Osteocyte (in vitro differentiated cells): ENCODE data around the gene PKHD1. TPM values are rescaled to one million over a fixed set of nuclear protein-coding genes. Genes with fewer than 3 reads are reported as not detected.

ENCODE experiments used
- DNase-seq: peaks from one replicate; pipeline ENCODE4 v3.0.0; 2021; ENCODE audit warnings: mixed read lengths; ENCODE audit not compliant: unreplicated experiment; ENCODE audit errors: extremely low spot score
- H3K27ac Mint-ChIP-seq: one replicate; pipeline ENCODE4 v1.8.0; 2021; ENCODE audit warnings: mild to moderate bottlenecking, mixed read lengths; ENCODE audit not compliant: unreplicated experiment
- H3K27me3 Mint-ChIP-seq: one replicate; pipeline ENCODE4 v1.8.0; 2021; ENCODE audit warnings: mixed read lengths; ENCODE audit not compliant: unreplicated experiment
- H3K36me3 Mint-ChIP-seq: one replicate; pipeline ENCODE4 v1.8.0; 2021; ENCODE audit warnings: mixed read lengths; ENCODE audit not compliant: unreplicated experiment
- H3K4me1 Mint-ChIP-seq: one replicate; pipeline ENCODE4 v1.8.0; 2021; ENCODE audit warnings: mixed read lengths; ENCODE audit not compliant: unreplicated experiment
- H3K4me3 Mint-ChIP-seq: one replicate; pipeline ENCODE4 v1.8.0; 2021; ENCODE audit warnings: mild to moderate bottlenecking, moderate library complexity, mixed read lengths; ENCODE audit not compliant: unreplicated experiment
- H3K9me3 Mint-ChIP-seq: one replicate; pipeline ENCODE4 v1.8.0; 2021; ENCODE audit warnings: mixed read lengths; ENCODE audit not compliant: unreplicated experiment
- total RNA-seq: library from RNA; stranded (reverse); gene quantifications from 2 replicates; pipeline ENCODE4 v1.2.1, GENCODE V29; 2021
- TF ChIP-seq, protein P1 (sequence below): fragments of 200-600 bp; sonication (generic); IDR thresholded peaks from 2 replicates; pipeline ENCODE4 v1.5.0; 2021; ENCODE audit warnings: antibody characterized with exemption, mild to moderate bottlenecking, moderate library complexity

Gene PKHD1
- total RNA-seq, 1 donor from 2014 or later, result not detected

DNA sequence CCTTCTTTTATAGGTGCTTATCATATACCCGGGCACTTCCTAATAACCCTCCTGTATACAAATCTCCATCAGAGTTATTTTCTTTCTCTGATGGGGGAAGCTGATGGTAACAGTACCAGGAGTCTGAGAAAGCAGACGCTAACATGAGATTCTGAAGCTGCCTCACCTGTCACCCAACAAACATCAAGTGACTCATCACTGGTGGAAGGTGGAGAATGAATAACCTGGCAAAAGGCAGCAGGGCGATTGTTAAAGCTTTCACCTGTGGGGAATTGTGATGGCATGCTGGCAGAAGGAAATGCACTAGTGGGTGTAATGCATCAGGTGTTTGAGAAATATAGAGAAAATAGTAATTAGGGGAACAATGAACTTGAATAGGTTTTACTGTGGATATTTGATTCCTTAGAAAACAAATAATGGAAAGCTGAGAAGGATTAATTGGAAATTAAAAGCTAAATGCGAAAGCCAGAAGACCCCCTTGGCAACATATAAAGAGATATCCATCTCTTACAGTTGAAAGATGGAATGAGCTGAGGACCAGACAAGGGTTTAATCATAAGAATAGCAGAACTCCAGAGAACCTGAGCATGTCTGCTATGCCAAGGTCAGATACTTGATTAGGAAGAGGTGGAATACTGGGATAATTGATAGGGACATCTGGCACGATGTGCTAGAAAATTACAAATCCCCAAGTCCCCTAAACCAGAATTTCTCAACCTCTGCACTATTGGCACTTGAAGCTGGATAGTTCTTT is 517.1 kb downstream of the PKHD1 start:
- no peak for DNase-seq
- TF ChIP-seq, protein P1, sequence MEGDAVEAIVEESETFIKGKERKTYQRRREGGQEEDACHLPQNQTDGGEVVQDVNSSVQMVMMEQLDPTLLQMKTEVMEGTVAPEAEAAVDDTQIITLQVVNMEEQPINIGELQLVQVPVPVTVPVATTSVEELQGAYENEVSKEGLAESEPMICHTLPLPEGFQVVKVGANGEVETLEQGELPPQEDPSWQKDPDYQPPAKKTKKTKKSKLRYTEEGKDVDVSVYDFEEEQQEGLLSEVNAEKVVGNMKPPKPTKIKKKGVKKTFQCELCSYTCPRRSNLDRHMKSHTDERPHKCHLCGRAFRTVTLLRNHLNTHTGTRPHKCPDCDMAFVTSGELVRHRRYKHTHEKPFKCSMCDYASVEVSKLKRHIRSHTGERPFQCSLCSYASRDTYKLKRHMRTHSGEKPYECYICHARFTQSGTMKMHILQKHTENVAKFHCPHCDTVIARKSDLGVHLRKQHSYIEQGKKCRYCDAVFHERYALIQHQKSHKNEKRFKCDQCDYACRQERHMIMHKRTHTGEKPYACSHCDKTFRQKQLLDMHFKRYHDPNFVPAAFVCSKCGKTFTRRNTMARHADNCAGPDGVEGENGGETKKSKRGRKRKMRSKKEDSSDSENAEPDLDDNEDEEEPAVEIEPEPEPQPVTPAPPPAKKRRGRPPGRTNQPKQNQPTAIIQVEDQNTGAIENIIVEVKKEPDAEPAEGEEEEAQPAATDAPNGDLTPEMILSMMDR, result no peak
- H3K9me3 Mint-ChIP-seq, result no peaks in the 10 kb centered on the region
- peaks cover 11% of the 10 kb centered on the region for H3K27me3 Mint-ChIP-seq
- no peaks in the 10 kb centered on the region for H3K4me1 Mint-ChIP-seq
- H3K27ac Mint-ChIP-seq, result no peak overlapping the region
- no peaks in the 10 kb centered on the region for H3K36me3 Mint-ChIP-seq
- no peak overlapping the region for H3K4me3 Mint-ChIP-seq

DNA sequence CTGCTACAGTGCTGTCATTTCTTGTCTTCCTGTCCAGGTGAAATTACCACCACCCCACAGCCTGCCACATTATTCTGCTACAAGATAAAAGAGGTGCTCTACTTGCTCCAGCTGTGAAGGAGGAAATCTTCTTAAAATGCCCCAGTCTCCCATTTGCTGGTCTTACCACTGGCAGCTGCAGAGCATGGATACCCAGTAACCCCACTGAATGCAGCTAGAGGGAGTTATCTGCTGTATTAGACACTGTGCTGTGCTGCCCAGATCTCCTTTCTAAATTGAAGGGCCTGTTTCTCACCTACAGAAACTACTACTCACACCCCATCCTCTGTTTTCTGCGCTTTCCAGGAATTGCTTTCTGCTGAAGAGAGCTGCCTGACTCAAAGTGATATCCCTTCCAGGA is 517.8 kb downstream of the PKHD1 start:
- DNase-seq, result no peak
- no peaks in the 10 kb centered on the region for H3K36me3 Mint-ChIP-seq
- TF ChIP-seq, protein P1, result peak; percentile 22
- peaks cover 11% of the 10 kb centered on the region for H3K27me3 Mint-ChIP-seq
- no peak overlapping the region for H3K4me3 Mint-ChIP-seq
- no peaks in the 10 kb centered on the region for H3K4me1 Mint-ChIP-seq
- no peaks in the 10 kb centered on the region for H3K9me3 Mint-ChIP-seq
- no peak overlapping the region for H3K27ac Mint-ChIP-seq

DNA sequence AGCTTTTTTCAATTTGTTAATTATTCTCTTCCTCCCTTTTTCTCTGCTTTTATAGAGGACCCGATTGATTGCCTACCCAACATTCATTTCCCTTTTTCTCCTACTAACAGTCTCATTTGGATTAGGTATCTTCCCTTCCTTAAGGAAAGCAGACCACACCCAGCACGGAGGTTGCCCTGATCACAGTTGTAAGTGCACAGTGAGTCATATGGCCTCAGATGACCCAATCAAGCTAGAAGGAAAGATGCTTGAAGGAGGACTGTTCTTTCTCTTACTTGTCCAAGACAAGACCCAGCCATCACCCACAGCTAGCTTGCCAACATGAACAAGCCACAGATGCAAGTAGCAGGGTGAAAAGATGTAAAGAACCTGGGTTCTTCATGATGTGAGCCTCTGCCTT is 518.6 kb downstream of the PKHD1 start:
- no peaks in the 10 kb centered on the region for H3K9me3 Mint-ChIP-seq
- H3K27me3 Mint-ChIP-seq, result peaks cover 10% of the 10 kb centered on the region
- TF ChIP-seq, protein P1, result no peak
- DNase-seq, result no peak
- no peaks in the 10 kb centered on the region for H3K36me3 Mint-ChIP-seq
- no peak overlapping the region for H3K27ac Mint-ChIP-seq
- no peak overlapping the region for H3K4me3 Mint-ChIP-seq
- no peaks in the 10 kb centered on the region for H3K4me1 Mint-ChIP-seq

DNA sequence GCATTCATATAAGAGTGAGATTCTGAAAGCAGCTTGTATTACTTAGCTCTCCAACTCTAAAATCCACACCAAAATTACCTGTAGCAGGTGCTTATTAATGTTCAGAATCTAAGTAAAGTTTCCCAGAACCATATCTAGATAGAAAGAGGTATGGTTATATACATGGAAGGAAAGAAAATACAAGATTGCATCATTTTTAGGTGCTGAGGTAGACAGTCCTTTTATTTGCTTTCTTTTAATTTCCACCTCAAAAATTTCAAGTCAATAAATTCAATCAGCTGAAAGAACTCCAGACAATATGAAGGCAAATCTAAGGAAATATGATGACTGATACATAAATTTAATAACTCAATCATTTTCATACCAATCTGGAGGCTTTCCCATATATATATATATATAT is 521.9 kb downstream of the PKHD1 start:
- Mint-ChIP-seq H3K4me3 (no peak overlapping the region), H3K9me3 (no peaks in the 10 kb centered on the region), H3K36me3 (no peaks in the 10 kb centered on the region), H3K27me3 (peaks cover 22% of the 10 kb centered on the region), H3K27ac (no peak overlapping the region), H3K4me1 (no peaks in the 10 kb centered on the region)
- TF ChIP-seq, protein P1, result no peak
- DNase-seq, result no peak

Other genes with a start within 250 kb of the PKHD1 start
- not detected in 2 replicates for gene IL17A, start 98.8 kb upstream of the PKHD1 start, total RNA-seq
- gene IL17F, start 156.9 kb upstream of the PKHD1 start, total RNA-seq, result not detected in 2 replicates
- gene MCM3, start 197.1 kb upstream of the PKHD1 start, total RNA-seq, result 32.1 and 32.6 TPM in 2 replicates